ENCODE results near the gene STX8. TPM values are rescaled to one million over a fixed set of nuclear protein-coding genes. Genes with fewer than 3 reads are reported as not detected.

STX8 gene
- total RNA-seq, 2 experiments from 2014 or later = 59.6 to 71.5 TPM

- Mint-ChIP-seq H3K9me3 (no peaks in the 10 kb centered on the region), H3K27ac (no peak overlapping the region), H3K27me3 (no peaks in the 10 kb centered on the region), H3K4me1 (ENCODE audit: low read depth) (peaks cover 6% of the 10 kb centered on the region), H3K36me3 (ENCODE audit: low read depth) (no peaks in the 10 kb centered on the region), H3K4me3 (no peak overlapping the region)
- intact Hi-C loops (cut with micrococcal nuclease) = no loop called here
- ChIA-PET POLR2A (no interaction called here), CTCF (no interaction called here)
- no peak for TF ChIP-seq CTCF (IDR thresholded peaks at IDR 0.05)
- no peak for ATAC-seq
- no peak for DNase-seq
Observed at GRCh38 chr17:9370467-9370866, 205.2 kb downstream of the STX8 start.

- no peak overlapping the region for H3K4me3 Mint-ChIP-seq
- intact Hi-C loops (cut with micrococcal nuclease) = no loop called here
- TF ChIP-seq CTCF (IDR thresholded peaks at IDR 0.05) = no peak
- ATAC-seq (no peak), DNase-seq (no peak)
- H3K4me1 Mint-ChIP-seq (ENCODE audit: low read depth) = peaks cover 18% of the 10 kb centered on the region
- H3K27me3 Mint-ChIP-seq = no peaks in the 10 kb centered on the region
- H3K36me3 Mint-ChIP-seq (ENCODE audit: low read depth) = no peaks in the 10 kb centered on the region
- H3K27ac Mint-ChIP-seq = no peak overlapping the region
- CTCF ChIA-PET = interaction anchor here (0.6 kb wide), 1 partner anchor 186 kb away, joined by 3 read pairs; no protein-coding TSS in a partner anchor
- POLR2A ChIA-PET = no interaction called here
- no peaks in the 10 kb centered on the region for H3K9me3 Mint-ChIP-seq
Observed at GRCh38 chr17:9368631-9369030, 207.0 kb downstream of the STX8 start.

GRCh38 chr17:9367156-9367555 lies 208.5 kb downstream of the STX8 start:
- no peaks in the 10 kb centered on the region for H3K9me3 Mint-ChIP-seq
- no peaks in the 10 kb centered on the region for H3K36me3 Mint-ChIP-seq (ENCODE audit: low read depth)
- CTCF ChIA-PET = no interaction called here
- no peak overlapping the region for H3K27ac Mint-ChIP-seq
- intact Hi-C loops (cut with micrococcal nuclease) = no loop called here
- no peak for TF ChIP-seq CTCF (IDR thresholded peaks at IDR 0.05)
- peaks cover 21% of the 10 kb centered on the region for H3K4me1 Mint-ChIP-seq (ENCODE audit: low read depth)
- no peaks in the 10 kb centered on the region for H3K27me3 Mint-ChIP-seq
- POLR2A ChIA-PET = no interaction called here
- no peak overlapping the region for H3K4me3 Mint-ChIP-seq
- ATAC-seq (no peak), DNase-seq (no peak)

- H3K27me3 Mint-ChIP-seq = no peaks in the 10 kb centered on the region
- ChIA-PET CTCF (no interaction called here), POLR2A (interaction anchor here (1.2 kb wide), 1 partner anchor 9 kb away, joined by 3 read pairs; no protein-coding TSS in a partner anchor)
- H3K4me3 Mint-ChIP-seq = no peak overlapping the region
- intact Hi-C loops (cut with micrococcal nuclease) = no loop called here
- TF ChIP-seq CTCF (IDR thresholded peaks at IDR 0.05) = no peak
- no peak overlapping the region for H3K27ac Mint-ChIP-seq
- H3K9me3 Mint-ChIP-seq = no peaks in the 10 kb centered on the region
- no peak for DNase-seq
- no peak for ATAC-seq
- peaks cover 18% of the 10 kb centered on the region for H3K4me1 Mint-ChIP-seq (ENCODE audit: low read depth)
- no peaks in the 10 kb centered on the region for H3K36me3 Mint-ChIP-seq (ENCODE audit: low read depth)
Observed at GRCh38 chr17:9364837-9365430, 210.7 kb downstream of the STX8 start.

- peak; percentile 52 for DNase-seq
- no peak for TF ChIP-seq CTCF (IDR thresholded peaks at IDR 0.05)
- Mint-ChIP-seq H3K4me3 (no peak overlapping the region), H3K9me3 (no peaks in the 10 kb centered on the region), H3K27ac (no peak overlapping the region), H3K27me3 (no peaks in the 10 kb centered on the region), H3K4me1 (ENCODE audit: low read depth) (peaks cover 18% of the 10 kb centered on the region), H3K36me3 (ENCODE audit: low read depth) (no peaks in the 10 kb centered on the region)
- intact Hi-C loops (cut with micrococcal nuclease) = no loop called here
- CTCF ChIA-PET = interaction anchor here (0.6 to 1.7 kb wide), 2 partner anchors 71 to 90 kb away, joined by 3 read pairs; no protein-coding TSS in a partner anchor
- ATAC-seq = peak; percentile 91
- POLR2A ChIA-PET = interaction anchor here (0.5 to 1.2 kb wide), 2 partner anchors 8 to 744 kb away, joined by 3 read pairs; no protein-coding TSS in a partner anchor
Observed at GRCh38 chr17:9363440-9364350, 211.9 kb downstream of the STX8 start.

Data from activated CD8-positive, alpha-beta T cell treated with anti-CD3 and anti-CD28 coated beads for 36 hours (primary cell).